Body of pancreas (tissue), 4 donors: ENCODE data around the gene PFDN1.

ENCODE experiments used
- POLR2A ChIP-seq, 3 donors: fragments of 450-650 bp; IDR thresholded peaks; one replicate each; pipeline ENCODE4 v1.6.1; 2016; ENCODE audit warnings: antibody characterized with exemption in 3 of 3, mild to moderate bottlenecking in 2 of 3
- TF ChIP-seq, protein P1 (sequence below), 7 experiments: fragments of 450-650 bp in 4 of 7; fragments of 200-600 bp in 3 of 7; sonication (generic) in 3 of 7; IDR thresholded peaks; one replicate each; pipeline ENCODE4 v1.5.1; 2016 to 2019; ENCODE audit warnings: antibody characterized with exemption in 7 of 7

DNA sequence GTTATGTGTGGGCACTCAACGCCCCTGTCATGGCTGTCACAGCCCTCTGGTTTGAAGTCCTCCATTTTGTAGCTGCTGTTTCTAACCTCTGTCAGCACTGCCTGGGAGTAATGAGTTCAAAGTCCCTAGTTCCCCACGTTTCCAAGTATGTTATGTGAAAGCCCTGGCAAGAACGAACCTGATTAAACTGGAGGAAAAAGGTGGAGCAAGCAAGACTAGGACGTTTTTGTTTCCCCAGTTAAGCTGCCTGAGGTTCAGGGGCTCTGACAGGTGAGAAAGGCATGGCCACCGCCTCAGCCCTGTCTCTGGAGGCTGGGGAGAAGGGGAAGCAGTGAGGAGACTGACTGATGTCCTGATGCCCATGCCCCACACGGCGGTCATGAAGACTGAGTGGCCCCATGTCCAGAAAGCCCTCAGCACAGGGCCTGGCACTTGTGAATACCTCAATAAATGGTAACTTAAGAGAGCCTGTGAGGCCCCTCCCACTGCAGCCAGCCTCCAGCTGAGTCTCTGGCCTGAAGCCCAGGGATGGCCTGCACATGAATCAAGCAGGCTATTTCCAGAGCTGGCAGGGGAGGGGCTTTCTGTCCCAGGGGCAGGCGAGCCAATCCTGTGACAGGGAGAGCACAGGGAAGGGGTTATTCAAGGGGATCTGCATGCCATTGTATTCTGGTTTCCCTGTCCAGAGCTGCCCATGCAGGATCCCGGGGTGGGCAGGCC, 61.8 kb downstream of the PFDN1 start:
- TF ChIP-seq, protein P1, sequence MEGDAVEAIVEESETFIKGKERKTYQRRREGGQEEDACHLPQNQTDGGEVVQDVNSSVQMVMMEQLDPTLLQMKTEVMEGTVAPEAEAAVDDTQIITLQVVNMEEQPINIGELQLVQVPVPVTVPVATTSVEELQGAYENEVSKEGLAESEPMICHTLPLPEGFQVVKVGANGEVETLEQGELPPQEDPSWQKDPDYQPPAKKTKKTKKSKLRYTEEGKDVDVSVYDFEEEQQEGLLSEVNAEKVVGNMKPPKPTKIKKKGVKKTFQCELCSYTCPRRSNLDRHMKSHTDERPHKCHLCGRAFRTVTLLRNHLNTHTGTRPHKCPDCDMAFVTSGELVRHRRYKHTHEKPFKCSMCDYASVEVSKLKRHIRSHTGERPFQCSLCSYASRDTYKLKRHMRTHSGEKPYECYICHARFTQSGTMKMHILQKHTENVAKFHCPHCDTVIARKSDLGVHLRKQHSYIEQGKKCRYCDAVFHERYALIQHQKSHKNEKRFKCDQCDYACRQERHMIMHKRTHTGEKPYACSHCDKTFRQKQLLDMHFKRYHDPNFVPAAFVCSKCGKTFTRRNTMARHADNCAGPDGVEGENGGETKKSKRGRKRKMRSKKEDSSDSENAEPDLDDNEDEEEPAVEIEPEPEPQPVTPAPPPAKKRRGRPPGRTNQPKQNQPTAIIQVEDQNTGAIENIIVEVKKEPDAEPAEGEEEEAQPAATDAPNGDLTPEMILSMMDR (IDR thresholded peaks at IDR 0.05), result no peak
- no peak for TF ChIP-seq POLR2A (IDR thresholded peaks at IDR 0.05)
